Measurements from ENCODE around the gene TFDP2. TPM values are rescaled to one million over a fixed set of nuclear protein-coding genes. Genes with fewer than 3 reads are reported as not detected.

The TFDP2 gene
- total and polyA plus RNA-seq, 2 of the 8 experiments (the other 6 are each of a cell fraction or from before 2014, with no cell fraction given), result 41.1 to 119 TPM

DNA sequence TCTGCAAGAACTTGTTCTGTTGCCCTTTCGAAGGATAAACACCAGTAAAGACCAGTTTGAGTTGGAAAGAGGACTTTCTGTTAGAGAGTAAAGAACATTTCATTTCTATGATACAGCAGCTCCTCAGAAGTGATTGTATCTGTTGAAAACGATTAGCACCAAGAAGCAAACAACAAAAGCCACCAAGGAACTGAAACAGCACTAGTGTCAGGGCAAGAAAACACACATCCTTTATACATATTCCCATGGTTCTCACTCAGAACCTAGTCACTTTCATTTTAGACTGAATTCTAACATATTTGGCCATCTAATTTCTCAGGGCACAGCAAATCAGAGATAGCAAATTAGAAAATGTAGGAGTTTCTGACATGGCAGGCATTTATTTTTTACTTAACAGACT is 156.8 kb downstream of the TFDP2 start (continued):
- TF ChIP-seq RXRA (IDR thresholded peaks at IDR 0.05; ENCODE audit: insufficient read depth, low read depth, low read length) (no peak), SP4 (IDR thresholded peaks at IDR 0.05; ENCODE audit: low read length) (no peak)

Measured in H1 (cell line).